HG02759 (cell line): ENCODE measurements around the gene ELF1.
A peak's percentile ranks its signal among the peaks of the same experiment; 100 is the strongest.

Experiments used
- ATAC-seq: cut with Tn5 transposase; IDR thresholded peaks from one replicate; pipeline ENCODE4 v1.9.1; 2021; ENCODE audit warnings: mild to moderate bottlenecking, moderate library complexity; ENCODE audit not compliant: unreplicated experiment

The ELF1 gene

DNA sequence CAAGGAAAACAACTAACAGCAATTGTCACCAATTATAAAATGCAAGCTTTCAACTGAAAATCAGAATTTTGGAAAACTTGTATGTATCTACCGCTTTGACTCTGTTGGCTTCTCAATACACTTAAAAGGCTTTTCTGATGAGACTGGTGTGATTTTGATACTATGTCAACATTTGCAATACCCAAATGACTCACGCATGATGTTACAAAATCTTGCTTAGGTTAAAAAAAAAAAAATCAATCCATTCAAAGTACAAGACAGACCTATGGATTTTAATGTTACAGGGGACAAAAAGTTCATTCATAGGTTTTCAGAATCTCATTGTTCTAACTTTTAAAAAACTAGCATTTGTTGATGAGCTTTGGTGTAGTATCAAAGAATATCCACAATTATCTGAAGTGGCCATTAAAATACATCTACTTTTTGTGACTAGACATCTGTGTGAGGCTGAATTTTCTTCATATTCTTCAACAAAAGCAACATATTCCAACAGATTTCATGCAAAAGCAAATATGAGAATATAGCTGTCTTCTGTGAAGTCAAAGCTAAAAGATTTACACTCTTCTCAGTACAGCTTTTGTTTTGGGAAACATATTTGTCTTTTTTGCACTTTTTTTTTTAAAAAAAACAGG lies 10.7 kb downstream of the ELF1 start:
- ATAC-seq: no peak

DNA sequence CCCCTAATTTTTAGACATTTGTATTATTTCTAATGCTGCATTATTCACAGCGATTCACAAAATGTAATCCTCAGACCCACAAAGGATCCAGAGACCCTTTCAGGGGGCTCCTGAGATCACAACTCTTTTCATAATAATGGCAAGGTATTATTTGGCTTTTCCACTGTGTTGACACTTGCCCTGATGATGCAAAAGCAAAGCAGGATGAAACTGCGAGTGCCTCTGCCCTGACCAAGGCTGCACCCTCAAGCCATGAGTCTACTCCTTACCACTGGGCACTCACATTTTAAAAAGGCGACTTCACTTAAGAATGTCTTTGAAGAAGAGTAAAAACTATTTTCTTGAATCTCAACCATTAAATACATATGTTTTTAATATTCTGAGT lies 11.4 kb downstream of the ELF1 start:
- no peak for ATAC-seq

DNA sequence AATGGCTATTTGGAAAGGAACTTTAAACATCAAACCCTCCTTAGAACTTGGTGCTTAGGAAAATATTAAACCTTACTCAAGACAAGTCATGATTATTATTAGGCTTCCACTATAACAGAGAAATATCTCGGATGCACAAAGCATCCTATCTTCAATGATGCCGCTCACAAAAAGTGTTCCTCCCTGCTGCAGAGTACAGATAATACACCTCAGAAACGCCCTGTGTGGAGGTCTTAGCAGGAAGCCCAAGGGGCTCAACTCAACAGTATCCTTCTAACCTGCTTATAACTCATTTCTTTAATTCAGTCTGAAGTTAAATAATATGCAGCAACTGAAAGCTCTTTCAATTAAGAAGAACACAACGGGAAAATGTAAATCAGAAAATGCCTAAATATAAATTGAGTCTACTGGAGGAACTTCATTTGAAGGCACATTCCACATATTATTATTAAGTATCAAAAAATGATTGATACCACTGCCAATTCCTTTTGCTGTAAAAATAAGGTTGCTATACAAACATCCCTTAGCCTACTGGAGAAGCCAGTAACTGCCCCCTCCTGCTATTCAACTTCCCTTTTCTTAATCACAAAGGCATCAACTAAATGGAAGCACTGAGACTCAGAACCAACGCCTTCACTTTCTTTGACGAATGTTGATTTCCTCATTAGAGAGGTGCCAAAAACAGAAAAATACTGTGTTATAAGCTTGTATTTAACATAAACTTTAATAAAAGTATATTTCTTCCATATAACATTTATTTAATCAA lies 12.0 kb downstream of the ELF1 start:
- no peak for ATAC-seq

DNA sequence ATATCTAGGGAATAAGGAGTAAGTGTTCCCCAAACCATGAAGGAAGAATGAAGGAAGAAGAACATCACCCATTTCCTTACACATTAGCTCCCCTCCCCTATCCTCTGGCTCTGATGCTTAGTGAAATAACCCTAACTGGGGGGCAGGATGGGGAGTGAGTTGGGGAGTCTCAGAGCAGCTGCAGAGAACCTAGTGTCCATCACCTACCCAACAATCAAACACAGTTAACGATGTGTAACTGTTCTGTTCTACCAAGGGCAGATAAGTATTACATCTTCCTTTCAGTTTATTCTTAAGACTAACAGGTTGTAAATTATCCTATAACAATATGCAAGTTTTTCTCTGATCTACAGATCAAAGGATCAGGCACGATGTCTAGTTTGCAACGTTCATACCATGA lies 12.8 kb downstream of the ELF1 start:
- ATAC-seq: no peak

DNA sequence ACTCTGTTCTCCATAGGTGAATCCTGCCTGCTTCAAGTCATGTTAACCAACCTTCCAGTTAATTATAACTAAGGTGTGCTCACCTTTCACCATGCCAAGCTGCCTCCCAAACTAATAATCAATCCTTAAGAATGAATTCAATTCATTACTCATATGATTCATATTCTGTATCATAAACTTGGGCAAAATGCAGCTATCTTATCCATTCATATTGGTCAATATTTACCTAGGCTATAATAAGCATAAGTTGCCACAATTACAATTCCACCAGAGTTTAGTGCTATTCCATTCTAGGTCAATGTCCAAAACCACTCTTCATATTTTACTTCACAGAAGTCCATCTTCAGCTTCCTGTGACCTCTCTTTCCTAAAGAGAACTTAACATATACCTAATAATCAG lies 13.4 kb downstream of the ELF1 start:
- ATAC-seq: no peak

DNA sequence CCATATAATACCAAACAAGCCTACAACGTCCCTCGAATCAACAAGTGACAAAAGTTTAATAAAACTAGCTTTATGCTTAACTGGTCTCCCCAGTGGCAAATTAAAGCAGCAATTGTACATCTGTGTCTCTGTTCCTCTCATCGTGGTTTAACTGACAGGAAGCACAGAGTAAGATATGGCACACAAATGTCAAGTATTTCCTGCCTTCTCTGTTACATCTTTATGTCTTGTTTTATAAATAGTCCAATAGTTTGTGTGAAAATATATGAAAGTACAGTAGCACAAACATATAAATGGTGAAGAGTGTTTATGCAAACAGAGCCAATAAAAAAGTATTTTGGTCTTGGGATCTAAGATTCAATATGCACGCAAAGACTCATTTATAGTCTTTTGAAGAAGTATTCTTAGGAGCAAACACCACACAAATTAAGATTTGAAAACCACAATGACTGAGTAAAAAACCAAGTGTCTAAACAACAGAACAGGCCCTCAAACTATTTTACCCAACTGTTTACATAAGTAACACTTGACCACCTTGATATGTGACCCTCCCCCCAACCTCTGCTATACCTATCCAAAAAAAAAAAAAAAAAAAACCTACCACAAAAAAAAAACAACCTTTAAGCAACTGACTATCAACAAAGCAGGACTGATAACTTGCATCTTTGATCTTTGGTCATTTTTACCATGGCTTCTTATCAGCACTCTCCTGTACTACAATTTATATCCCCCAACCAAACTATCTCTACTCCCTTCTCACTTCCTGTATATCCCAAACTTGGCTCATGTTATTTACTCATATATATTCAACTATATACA lies 14.0 kb downstream of the ELF1 start:
- ATAC-seq: peak; percentile 73

DNA sequence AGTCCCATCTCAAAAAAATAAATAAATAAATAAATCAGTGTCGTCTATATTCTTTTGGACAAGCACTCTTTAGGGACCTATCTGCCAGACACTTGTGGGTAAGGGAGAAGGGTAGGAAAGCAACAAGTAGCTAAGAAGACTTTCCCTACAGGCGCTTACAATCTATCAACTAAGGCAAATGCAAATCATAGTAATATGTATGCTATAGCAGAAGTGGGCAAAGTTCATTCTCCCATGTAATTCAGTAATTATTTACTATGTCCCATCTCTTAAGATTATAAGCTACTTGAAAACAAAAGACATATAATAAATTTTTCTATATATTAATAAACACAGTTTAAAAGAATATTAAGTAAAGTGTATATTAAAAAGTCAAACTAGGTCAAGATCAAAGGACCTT lies 16.5 kb downstream of the ELF1 start:
- ATAC-seq: no peak

DNA sequence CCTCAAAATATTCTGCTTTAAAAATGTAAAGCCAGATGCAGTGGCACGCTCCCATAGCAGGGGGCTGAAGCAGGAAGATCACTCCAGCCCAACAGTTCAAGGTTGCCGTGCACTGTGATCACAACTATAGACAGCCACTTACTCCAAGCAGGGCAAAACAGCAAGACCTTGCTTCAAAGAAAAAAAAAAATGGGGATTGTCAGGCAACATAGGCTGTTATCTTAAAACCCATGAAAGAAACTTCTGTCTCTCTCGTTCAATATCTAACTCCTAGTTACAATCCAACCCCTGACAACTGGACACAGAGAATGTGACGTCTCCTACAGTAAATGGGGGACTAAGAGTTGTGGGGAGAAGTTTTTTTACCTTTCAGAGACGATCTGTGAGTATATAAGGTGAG lies 17.4 kb downstream of the ELF1 start:
- ATAC-seq: no peak

DNA sequence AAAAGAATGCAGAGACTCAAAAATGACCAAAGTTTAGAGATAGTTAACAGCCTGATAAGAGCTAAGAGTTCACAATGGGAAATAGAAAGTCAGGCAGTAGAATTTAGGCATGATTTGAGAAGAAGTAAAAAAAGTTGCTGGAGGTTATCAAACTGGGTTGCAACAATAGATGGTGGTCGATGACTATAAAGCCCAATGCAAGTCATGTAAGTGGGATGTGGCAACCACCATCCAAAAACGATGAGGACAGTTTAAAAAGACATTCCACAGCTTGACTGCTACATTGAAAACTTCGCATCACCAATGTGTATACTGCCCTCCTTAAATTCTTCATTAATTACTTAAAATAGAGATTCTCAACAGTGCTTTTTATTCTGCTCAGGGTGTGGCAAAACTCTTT lies 19.7 kb downstream of the ELF1 start:
- no peak for ATAC-seq

DNA sequence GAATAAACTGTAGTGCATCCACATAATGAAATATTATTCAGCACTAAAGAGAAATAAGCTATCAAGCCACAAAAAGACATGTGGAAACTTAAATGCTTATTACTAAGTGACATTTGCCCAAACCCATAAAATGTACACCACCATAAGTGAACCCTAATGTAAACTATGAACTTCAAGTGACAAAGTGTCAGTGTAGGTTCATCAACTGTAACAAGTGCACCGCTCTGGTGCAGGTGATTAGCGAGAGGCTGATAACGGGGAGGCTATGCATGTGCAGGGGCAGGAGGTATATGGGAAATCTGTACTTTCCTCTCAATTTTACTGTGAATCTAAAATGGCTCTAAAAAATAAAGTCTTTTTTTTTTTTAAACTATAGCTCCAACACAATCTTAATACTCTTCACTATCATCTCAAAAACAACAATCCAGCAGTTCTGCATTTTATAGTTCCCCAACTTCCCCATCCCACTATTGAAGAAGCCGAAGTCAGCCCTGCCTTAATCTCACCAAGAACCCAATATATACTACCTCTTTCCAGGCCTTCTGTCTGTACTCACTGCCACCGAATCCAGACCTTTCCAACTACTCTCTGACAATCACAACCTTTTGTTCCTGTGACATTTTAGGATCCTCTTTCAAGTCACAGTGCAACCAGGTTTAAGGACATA lies 22.6 kb downstream of the ELF1 start:
- no peak for ATAC-seq

DNA sequence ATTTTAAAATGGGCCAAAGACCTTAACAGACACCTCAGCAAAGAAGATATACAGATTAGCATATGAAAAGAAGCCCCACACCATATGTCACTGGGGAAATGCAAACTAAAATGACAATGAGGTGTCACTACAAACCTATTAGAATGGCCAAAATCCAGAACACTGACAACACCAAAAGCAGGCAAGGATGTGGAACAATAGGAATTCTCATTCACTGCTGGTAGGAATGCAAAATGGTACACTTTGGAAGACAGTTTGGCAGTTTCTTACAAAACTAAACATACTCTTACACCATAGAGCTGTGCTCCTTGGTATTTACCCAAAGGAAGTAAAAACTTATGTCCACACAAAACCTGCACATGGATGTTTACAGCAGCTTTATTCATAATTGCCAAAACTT lies 23.1 kb downstream of the ELF1 start:
- ATAC-seq: no peak

DNA sequence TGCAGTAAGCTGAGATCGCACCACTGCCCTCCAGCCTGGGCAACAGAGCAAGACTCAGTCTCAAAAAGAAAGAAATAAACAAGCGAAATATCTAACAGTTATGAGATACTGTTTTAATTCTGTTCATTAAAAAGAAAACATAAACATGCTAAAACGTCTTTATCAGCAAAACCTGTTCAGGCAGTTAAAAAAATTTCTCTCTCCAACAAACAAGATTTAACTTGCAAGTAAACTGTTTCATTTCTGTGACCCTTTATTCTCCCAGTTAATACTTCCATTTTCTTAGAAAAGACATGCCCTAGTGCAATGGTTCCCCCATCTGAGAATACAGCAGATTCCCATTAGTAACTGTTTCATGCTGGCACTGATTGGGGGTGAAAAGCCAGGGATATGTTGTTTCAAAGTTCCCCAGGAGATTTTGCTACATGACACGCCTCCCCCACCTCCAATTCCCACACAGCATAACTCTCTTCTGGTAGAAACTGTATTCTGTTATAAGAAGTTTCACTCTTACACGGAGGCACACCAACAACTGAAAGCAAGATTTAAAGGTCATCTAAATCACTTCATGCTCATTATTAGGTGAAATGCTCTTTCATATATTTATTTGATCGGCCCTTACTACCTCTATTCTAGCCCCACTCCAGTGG lies 24.4 kb downstream of the ELF1 start:
- peak; percentile 80 for ATAC-seq

DNA sequence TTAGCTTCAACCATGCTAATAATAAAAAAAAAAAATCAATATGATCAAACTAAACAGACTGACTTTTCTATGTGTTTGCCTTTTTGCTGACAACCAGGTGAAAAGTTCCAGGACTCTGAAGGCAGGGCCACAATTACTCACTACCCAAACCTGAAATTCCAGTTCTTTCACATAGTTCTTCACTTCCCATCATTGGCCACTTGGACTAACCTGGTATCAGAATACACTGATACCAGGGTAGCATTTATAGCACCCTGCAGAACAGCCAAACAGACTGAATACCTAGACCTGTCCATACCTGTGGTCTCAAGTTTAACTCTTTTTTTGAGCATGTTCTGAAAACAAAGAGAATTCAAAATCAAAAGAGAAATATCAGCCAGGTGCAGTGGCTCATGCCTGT lies 25.1 kb downstream of the ELF1 start:
- ATAC-seq: no peak

DNA sequence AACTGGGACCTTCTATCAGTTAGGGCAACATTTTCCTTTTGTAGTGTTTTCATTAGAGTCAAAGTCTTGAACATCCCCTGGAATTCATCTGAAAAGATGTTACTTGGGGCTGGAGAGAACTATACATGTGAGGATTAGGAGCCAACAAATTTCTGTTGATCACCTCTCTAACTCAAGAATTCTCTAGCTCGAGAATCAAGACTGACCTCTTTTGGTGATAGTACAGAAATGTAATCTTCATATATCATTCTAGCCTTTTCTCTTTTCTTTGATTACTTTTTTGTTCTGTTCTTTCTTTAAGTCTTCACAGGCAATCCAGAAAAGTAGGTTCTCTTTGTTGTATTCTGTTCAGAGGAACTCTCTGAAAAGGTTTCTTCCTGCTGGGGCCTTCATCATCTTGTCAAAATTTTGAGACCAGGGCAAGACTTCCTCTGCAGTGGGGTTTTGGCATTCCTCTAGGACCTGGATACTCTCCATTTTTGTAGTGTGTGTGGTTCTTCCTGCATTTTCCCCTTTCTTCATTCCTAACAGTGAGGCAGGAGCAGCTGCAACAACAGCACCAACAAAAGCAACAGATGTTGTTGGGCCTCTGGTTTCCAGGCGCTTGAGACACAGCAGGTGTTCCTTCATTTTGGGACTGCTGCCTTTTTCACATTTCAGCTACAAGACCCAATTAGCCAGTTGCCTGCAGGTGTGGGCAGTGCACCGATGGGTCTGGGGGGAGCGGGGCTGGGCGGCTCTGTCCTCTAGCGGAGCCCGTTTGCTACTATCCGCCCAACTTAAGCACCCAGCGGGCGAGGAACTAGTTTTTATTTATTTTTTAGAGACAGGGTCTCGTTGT lies 26.2 kb downstream of the ELF1 start:
- no peak for ATAC-seq

DNA sequence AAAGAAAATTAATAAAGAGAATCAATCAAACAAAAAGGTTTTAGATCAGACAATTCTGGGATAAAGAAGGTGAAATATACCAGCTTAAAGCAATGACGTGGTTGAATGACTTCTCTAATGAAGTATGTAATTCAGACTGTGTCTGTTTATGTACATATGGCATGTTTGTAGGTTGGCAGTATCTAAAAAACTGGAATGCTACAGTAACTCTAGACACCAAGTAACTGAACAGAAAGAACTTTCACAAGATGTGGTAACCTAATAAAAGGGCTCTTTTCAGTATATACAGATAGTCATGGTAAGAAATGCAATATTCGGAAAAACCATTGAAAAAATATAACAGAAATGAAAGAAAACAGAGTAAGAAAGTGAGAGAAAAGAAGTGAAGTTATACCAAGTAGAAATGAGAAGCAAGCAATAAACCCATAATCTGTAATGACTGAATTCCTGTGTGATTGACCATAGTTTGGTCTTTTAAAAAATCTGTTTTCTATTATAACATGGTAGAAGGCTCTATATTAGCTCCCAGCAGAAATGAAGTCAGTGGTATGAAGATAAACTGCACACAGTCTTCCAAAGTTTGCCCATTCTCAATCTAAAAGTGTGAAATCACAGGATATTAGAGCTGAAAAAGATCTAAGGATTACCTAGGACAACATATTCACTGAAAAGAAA lies 31.4 kb downstream of the ELF1 start:
- no peak for ATAC-seq

DNA sequence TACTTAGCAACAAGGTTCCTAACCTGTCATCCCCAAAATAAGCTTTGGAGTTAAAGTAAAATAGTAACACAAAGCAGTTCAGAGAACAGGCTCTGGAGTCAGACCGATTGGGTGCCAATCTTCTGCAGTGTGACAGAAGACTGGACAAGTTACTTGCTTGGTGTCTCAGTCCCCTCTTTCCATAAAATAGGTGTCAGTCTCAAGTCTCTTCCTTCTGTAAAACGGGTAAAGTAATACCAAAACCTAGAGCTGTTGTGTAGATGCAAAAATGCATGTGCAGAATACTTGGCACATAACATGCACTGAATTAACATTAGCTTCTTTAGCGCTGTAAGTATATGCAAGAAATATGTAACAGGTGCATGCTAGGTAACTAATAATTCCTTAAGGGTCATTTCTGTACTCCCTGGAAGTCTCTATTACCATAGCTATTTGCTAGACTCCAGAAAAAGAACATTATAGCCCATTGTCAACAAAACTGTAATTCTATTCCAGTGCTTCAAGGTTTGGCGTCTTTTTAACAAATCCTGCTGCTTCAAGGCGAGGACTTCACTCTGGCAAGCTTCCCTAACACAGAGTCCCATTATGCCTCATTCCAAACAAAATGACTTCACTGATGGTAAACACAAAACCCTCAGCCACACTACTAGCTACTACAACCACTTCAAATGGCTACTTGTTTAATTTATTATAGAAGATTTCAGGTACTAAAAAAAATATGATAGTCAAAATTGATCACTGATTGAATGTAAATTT lies 32.8 kb downstream of the ELF1 start:
- no peak for ATAC-seq

DNA sequence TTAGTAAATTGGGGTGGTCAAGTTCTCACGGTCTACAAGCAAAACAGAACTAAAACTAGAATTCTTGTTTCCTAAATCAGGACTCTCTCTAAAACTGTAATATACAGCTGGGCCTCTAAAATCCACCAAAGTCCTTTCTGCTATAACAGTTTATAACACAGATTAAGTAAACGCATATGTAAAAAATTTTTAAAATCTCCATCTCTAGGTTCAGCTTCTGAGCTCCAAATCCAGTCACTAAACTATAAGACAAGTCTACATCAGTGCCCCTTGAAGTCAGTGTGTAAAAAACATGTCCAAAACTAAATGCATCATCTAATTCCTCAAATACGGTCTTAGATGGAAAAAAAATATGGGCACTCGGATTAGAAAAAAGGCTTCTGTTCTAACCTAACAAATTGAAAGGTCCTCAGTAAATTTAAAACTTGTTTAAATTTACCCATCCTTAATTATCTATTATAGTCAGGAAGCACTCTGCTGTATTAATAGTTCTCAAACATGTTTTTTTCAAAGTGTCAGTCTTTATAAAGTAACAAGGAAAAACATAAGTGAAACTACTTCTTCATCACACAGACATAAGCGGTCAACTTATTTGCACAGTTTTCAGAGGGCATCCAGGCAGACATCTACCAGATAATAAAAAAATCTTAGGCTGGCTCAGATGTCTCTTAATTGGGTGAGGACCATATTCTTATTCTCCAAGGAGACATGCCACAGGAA lies 33.6 kb downstream of the ELF1 start:
- ATAC-seq: no peak
